H1 (cell line): ENCODE data around the gene NME7. TPM values are rescaled to one million over a fixed set of nuclear protein-coding genes. Genes with fewer than 3 reads are reported as not detected.

Experiments
- CTCF ChIA-PET: fragments of 300-600 bp; sonication (Branson Sonifier 250); formaldehyde crosslinking; loops from one replicate; lab custom pipeline; 2021; ENCODE audit not compliant: partially characterized antibody; lab: Charles Lee
- POLR2A ChIA-PET: fragments of 300-600 bp; sonication (Branson Sonifier 250); formaldehyde crosslinking; loops from one replicate; lab custom pipeline; 2021; ENCODE audit warnings: inconsistent platforms; ENCODE audit not compliant: partially characterized antibody; lab: Charles Lee
- DNase-seq, 2 experiments: peaks; one replicate each; pipeline versions ENCODE4 v3.0.0 to v3.0.0-alpha.2; 2010 to 2022; ENCODE audit warnings: low spot score in 2 of 2, low read depth in 1 of 2, mixed read lengths in 1 of 2
- FAIRE-seq: peaks from 2 replicates; lab custom pipeline; 2011; peaks lifted over from hg19 to GRCh38; lab: Jason Lieb, UNC
- H2AFZ ChIP-seq: 2 replicates; pipeline ENCODE4 v1.8.1; 2012; ENCODE audit warnings: low read length, inconsistent platforms
- H2AK5ac ChIP-seq: 2 replicates; pipeline ENCODE4 v1.6.1; 2013; ENCODE audit warnings: low read depth, low read length
- H2BK120ac ChIP-seq: replicated peaks from 2 replicates; pipeline ENCODE3; 2013; ENCODE audit warnings: low read depth, low read length, inconsistent platforms
- H2BK12ac ChIP-seq: 2 replicates; pipeline ENCODE4 v1.6.1; 2013; ENCODE audit warnings: low read depth, low read length
- H2BK15ac ChIP-seq: 2 replicates; pipeline ENCODE4 v1.6.1; 2013; ENCODE audit warnings: low read length
- H2BK20ac ChIP-seq: 2 replicates; pipeline ENCODE4 v1.6.1; 2013; ENCODE audit warnings: low read length
- H2BK5ac ChIP-seq: 2 replicates; pipeline ENCODE4 v1.6.1; 2013; ENCODE audit warnings: low read depth, low read length
- H3K14ac ChIP-seq: 2 replicates; pipeline ENCODE4 v1.6.1; 2013; ENCODE audit warnings: inconsistent platforms; ENCODE audit not compliant: insufficient read length
- H3K18ac ChIP-seq: 2 replicates; pipeline ENCODE4 v1.6.1; 2013; ENCODE audit warnings: low read length; ENCODE audit errors: extremely low read depth
- H3K23ac ChIP-seq: 2 replicates; pipeline ENCODE4 v1.6.1; 2013; ENCODE audit warnings: inconsistent platforms; ENCODE audit not compliant: insufficient read length
- H3K23me2 ChIP-seq: 2 replicates; pipeline ENCODE4 v1.6.1; 2013; ENCODE audit warnings: low read depth, low read length
- H3K27ac ChIP-seq: 2 replicates; pipeline ENCODE4 v1.6.1; 2011; ENCODE audit warnings: low read depth, low read length, inconsistent platforms
- H3K27me3 ChIP-seq, 4 experiments: replicated peaks in 1 of 4; 1 replicate in 1 of 4; 2 replicates in 3 of 4; pipeline versions ENCODE4 v1.6.1 to v1.8.1; 2011 to 2013; ENCODE audit warnings: low read length in 3 of 4, mild to moderate bottlenecking in 3 of 4, inconsistent platforms in 2 of 4, mixed read lengths in 2 of 4, moderate library complexity in 1 of 4; ENCODE audit not compliant: control insufficient read depth in 3 of 4, insufficient read depth in 3 of 4; ENCODE audit errors: extremely low read depth in 1 of 4
- H3K36me3 ChIP-seq, 4 experiments: 2 replicates each; pipeline versions ENCODE4 v1.6.1 to v1.8.1; 2011 to 2013; ENCODE audit warnings: mild to moderate bottlenecking in 4 of 4, low read length in 3 of 4, moderate library complexity in 2 of 4, control low read depth in 1 of 4, inconsistent platforms in 1 of 4; ENCODE audit not compliant: insufficient read depth in 4 of 4, control insufficient read depth in 2 of 4
- H3K4ac ChIP-seq: replicated peaks from 2 replicates; pipeline ENCODE3; 2013; ENCODE audit warnings: low read length, low read depth, mixed read lengths, inconsistent platforms; ENCODE audit not compliant: insufficient read length
- H3K4me1 ChIP-seq, 4 experiments: replicated peaks in 1 of 4; 1 replicate in 1 of 4; 2 replicates in 3 of 4; pipeline versions ENCODE4 v1.6.1 to v1.8.1; 2011 to 2013; ENCODE audit warnings: low read length in 3 of 4, inconsistent platforms in 2 of 4, mixed read lengths in 1 of 4; ENCODE audit not compliant: insufficient read depth in 4 of 4, control insufficient read depth in 3 of 4
- H3K4me2 ChIP-seq, 2 experiments: 2 replicates each; pipeline versions ENCODE4 v1.6.1 to v1.8.1; 2011 to 2013; ENCODE audit warnings: low read depth in 2 of 2, low read length in 2 of 2, control low read depth in 1 of 2, inconsistent platforms in 1 of 2, mild to moderate bottlenecking in 1 of 2; ENCODE audit not compliant: insufficient read depth in 1 of 2
- H3K4me3 ChIP-seq, 4 experiments: fragments of 200-600, 300-600 bp in 1 of 4; sonication (generic), shearing (Covaris generic), sonication (Bioruptor Twin) in 1 of 4; 2 replicates each; pipeline versions ENCODE4 v1.5.1 to v1.8.1; 2011 to 2016; ENCODE audit warnings: low read length in 4 of 4, low read depth in 3 of 4, control low read depth in 2 of 4, inconsistent platforms in 2 of 4, mild to moderate bottlenecking in 2 of 4, mixed read lengths in 1 of 4, moderate library complexity in 1 of 4; ENCODE audit not compliant: insufficient read depth in 2 of 4; ENCODE audit errors: extremely low read depth in 1 of 4
- H3K56ac ChIP-seq: replicated peaks from 2 replicates; pipeline ENCODE3; 2013; ENCODE audit warnings: low read depth, mild to moderate bottlenecking, mixed read lengths, low read length, inconsistent platforms; ENCODE audit not compliant: insufficient read length
- H3K79me1 ChIP-seq: 2 replicates; pipeline ENCODE4 v1.6.1; 2013; ENCODE audit warnings: low read depth, low read length, control low read depth
- H3K79me2 ChIP-seq, 2 experiments: 2 replicates each; pipeline versions ENCODE4 v1.6.1 to v1.8.1; 2012 to 2013; ENCODE audit warnings: low read length in 2 of 2, mild to moderate bottlenecking in 2 of 2, inconsistent platforms in 1 of 2; ENCODE audit not compliant: insufficient read depth in 2 of 2, control insufficient read depth in 1 of 2
- H3K9ac ChIP-seq, 4 experiments: replicated peaks in 1 of 4; 1 replicate in 1 of 4; 2 replicates in 3 of 4; pipeline versions ENCODE4 v1.6.1 to v1.8.1; 2011 to 2013; ENCODE audit warnings: low read depth in 3 of 4, low read length in 3 of 4, control low read depth in 2 of 4, mild to moderate bottlenecking in 2 of 4, moderate library complexity in 2 of 4, inconsistent platforms in 1 of 4; ENCODE audit errors: extremely low read depth in 1 of 4
- H3K9me3 ChIP-seq, 2 experiments: 2 replicates each; pipeline versions ENCODE4 v1.6.1 to v1.8.1; 2012 to 2013; ENCODE audit warnings: mild to moderate bottlenecking in 2 of 2, moderate library complexity in 2 of 2, control low read depth in 1 of 2, inconsistent platforms in 1 of 2, low read depth in 1 of 2, low read length in 1 of 2, mixed read lengths in 1 of 2; ENCODE audit not compliant: insufficient read depth in 2 of 2
- H4K20me1 ChIP-seq, 2 experiments: replicated peaks in 1 of 2; 2 replicates each; pipeline versions ENCODE3 to v1.8.1; 2011 to 2013; ENCODE audit warnings: inconsistent platforms in 2 of 2, low read length in 2 of 2, mild to moderate bottlenecking in 1 of 2; ENCODE audit not compliant: insufficient read depth in 2 of 2, control insufficient read depth in 1 of 2
- H4K5ac ChIP-seq: 2 replicates; pipeline ENCODE4 v1.6.1; 2013; ENCODE audit warnings: low read length, low read depth, mixed read lengths, inconsistent platforms; ENCODE audit not compliant: insufficient read length
- H4K8ac ChIP-seq: 2 replicates; pipeline ENCODE4 v1.8.0; 2013; ENCODE audit warnings: mild to moderate bottlenecking, moderate library complexity, low read length, inconsistent platforms; ENCODE audit not compliant: insufficient read depth; ENCODE audit errors: extremely low read depth
- H4K91ac ChIP-seq: replicated peaks from 2 replicates; pipeline ENCODE3; 2013; ENCODE audit warnings: low read length, mixed read lengths, inconsistent platforms; ENCODE audit not compliant: insufficient read length
- BACH1 ChIP-seq: IDR thresholded peaks from 2 replicates; pipeline ENCODE4 v1.6.1; 2012; ENCODE audit warnings: low read length, improper control_type of control experiment
- CEBPB ChIP-seq: IDR thresholded peaks from 2 replicates; pipeline ENCODE4 v1.6.1; 2012; ENCODE audit warnings: low read depth, low read length
- CTBP2 ChIP-seq: IDR thresholded peaks from 2 replicates; pipeline ENCODE4 v1.7.0; 2011; ENCODE audit warnings: borderline replicate concordance, mild to moderate bottlenecking, moderate library complexity, mixed read lengths, low read length; ENCODE audit not compliant: insufficient read depth, insufficient read length
- NRF1 ChIP-seq: IDR thresholded peaks from 2 replicates; pipeline ENCODE4 v1.6.1; 2011; ENCODE audit warnings: mild to moderate bottlenecking, low read depth, low read length, improper control_type of control experiment
- TEAD4 ChIP-seq: IDR thresholded peaks from 2 replicates; pipeline ENCODE4 v1.6.1; 2012; ENCODE audit warnings: low read depth, low read length, inconsistent platforms, mixed read lengths
- WGBS, 2 experiments: shearing (Covaris generic) in 1 of 2; methylation state at CpG; one replicate each; pipeline versions ENCODE4 v1.1.6 to v1.1.7; 2013 to 2015; ENCODE audit warnings: low lambda C conversion rate in 2 of 2, mixed read lengths in 2 of 2, inconsistent platforms in 1 of 2, low coverage in 1 of 2, missing lambda C conversion rate in 1 of 2; ENCODE audit not compliant: insufficient replicate concordance in 2 of 2, insufficient coverage in 1 of 2, insufficient read length in 1 of 2; ENCODE audit errors: extremely low coverage in 1 of 2, missing lambda C conversion rate in 1 of 2; 5-methylcytosine and 5-hydroxymethylcytosine counted together
- polyA plus RNA-seq, 7 experiments: library from polyadenylated mRNA; depleted of rRNA in 3 of 7; stranded (reverse) in 5 of 7; unstranded in 2 of 7; fragments of >200 nt in 5 of 7; fragments of 200-250 nt in 2 of 7; gene quantifications; 1 replicate in 5 of 7; 2 replicates in 1 of 7; 4 replicates in 1 of 7; pipeline versions ENCODE4 v1.2.1 to v1.2.3, GENCODE V29; 2011 to 2013; ENCODE audit warnings: missing spikeins in 2 of 7, mixed read lengths in 2 of 7
- total RNA-seq: library from RNA; stranded (reverse); fragmentation: NEBNext Ultra II Directional; extraction: Animal tissue kit (Norgen Biotek cat#: 25700); gene quantifications from 2 replicates; pipeline ENCODE4 v1.2.1, GENCODE V29; 2021

Gene NME7
- total and polyA plus RNA-seq, 2 of the 8 experiments (the other 6 are each of a cell fraction or from before 2014, with no cell fraction given) = 11.6 to 28.5 TPM

- no peak for TF ChIP-seq CTBP2
- peak; percentile 23; the same call in 1 of the 2 replicates for TF ChIP-seq TEAD4
- TF ChIP-seq NRF1 = no peak
- TF ChIP-seq BACH1 = no peak
- no peak for TF ChIP-seq CEBPB
- DNase-seq (peak in 1 of 2 experiments; percentile 21), FAIRE-seq (no peak)
- Histone ChIP-seq H2BK12ac (no peak overlapping the region), H3K27ac (0 out of 2 replicates have a peak overlapping the region, but pooled peaks have one; percentile 27), H3K4me1 (peaks cover 0 to 2% (median 0%) of the 10 kb centered on the region in 4 experiments; a peak in 2 of 7 replicates), H4K20me1 (no peaks in the 10 kb centered on the region), H3K36me3 (no peaks in the 10 kb centered on the region; a peak in 1 of 8 replicates), H2AK5ac (no peak overlapping the region), H3K23me2 (no peaks in the 10 kb centered on the region), H2BK120ac (no peak overlapping the region), H3K18ac (peak overlapping the region; percentile 7; the same call in 1 of the 2 replicates), H3K9ac (no peak overlapping the region), H3K4me2 (no peak overlapping the region), H4K91ac (no peak overlapping the region), H3K14ac (no peak overlapping the region), H2BK5ac (peak overlapping the region; percentile 81; the same call in 1 of the 2 replicates), H2AFZ (no peak overlapping the region), H3K27me3 (no peaks in the 10 kb centered on the region), H4K8ac (0 out of 2 replicates have a peak overlapping the region, but pooled peaks have one; percentile 25), H3K9me3 (peaks cover 6 to 13% of the 10 kb centered on the region in 2 experiments; a peak in 3 of 4 replicates), H3K56ac (no peak overlapping the region), H3K4ac (no peak overlapping the region), H4K5ac (peak overlapping the region; percentile 46), H3K4me3 (no peak overlapping the region), H2BK15ac (no peak overlapping the region), H3K79me1 (0 out of 2 replicates have a peak, but pooled peaks cover 3% of the 10 kb centered on the region), H2BK20ac (no peak overlapping the region), H3K79me2 (no peaks in the 10 kb centered on the region), H3K23ac (no peak overlapping the region)
- ChIA-PET CTCF (interaction anchor here (0.7 kb wide), 1 partner anchor 735 kb away, joined by 3 read pairs; no protein-coding TSS in a partner anchor), POLR2A (interaction anchor here (0.6 to 0.8 kb wide), 3 partner anchors 19 to 156 kb away, joined by 3 read pairs; no protein-coding TSS in a partner anchor)
- WGBS, 2 experiments = 80% methylated on average over 5 of the region's 5 CpGs; no CpG with 5 or more reads in 1 of the 2 experiments
Measured at GRCh38 chr1:169340882-169341281, 26.7 kb downstream of the NME7 start.
